NCI-H446 (cell line): ENCODE measurements around the gene NGRN.
"Not testable (repeated sequence)": the region's sequence is repeated elsewhere in the genome, so short reads cannot be mapped to it uniquely, and the experiment has no call there.

Source experiments
- DNase-seq, 2 experiments: peaks; one replicate each; lab custom pipeline; 2025; lab: John Stamatoyannopoulos, UW

NGRN gene

GRCh38 chr15:90281637-90282036 lies 16.2 kb downstream of the NGRN start:
- DNase-seq: not testable (repeated sequence)

GRCh38 chr15:90286678-90287077 lies 21.2 kb downstream of the NGRN start:
- DNase-seq: peak in 1 of 2 experiments; percentile 28

- no peak for DNase-seq
Observed at GRCh38 chr15:90287101-90287500, 21.6 kb downstream of the NGRN start.

- no peak for DNase-seq
Observed at GRCh38 chr15:90287946-90288345, 22.5 kb downstream of the NGRN start.

DNA sequence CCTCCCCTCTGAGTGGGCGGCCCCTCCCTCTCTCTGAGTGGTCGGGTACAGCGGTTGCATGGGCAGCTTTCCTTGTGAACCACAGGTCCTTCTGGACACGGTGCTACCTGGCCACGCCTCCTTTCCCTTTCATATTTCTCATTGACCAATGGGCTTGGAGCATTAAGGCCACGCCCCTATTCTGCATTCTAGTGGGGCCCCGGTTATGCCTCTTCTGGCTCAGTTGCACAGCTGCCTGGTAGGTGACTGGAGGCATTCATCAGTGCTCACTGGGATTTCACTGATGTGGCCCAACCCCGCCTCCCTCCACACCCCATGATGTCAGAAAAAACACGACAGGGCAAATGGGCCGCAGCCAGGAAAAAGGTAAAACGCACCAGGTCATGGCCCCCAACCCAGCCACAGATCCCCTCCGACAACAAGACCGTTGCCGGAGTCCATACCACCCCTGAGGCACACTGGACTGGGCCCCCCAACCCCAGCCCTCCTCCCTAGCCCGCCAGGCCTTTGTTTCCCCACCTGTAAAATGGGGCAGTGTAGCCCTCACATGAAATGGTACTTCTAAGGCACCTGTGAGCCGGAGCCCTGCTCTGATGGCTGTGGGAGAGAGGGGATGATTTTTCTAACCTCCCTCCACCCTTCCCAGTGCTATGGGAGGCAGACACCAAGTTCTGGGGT lies 26.3 kb downstream of the NGRN start:
- peak in 1 of 2 experiments; percentile 2 for DNase-seq

GRCh38 chr15:90293040-90293810 lies 27.8 kb downstream of the NGRN start:
- peak in 1 of 2 experiments; percentile 32 for DNase-seq

DNA sequence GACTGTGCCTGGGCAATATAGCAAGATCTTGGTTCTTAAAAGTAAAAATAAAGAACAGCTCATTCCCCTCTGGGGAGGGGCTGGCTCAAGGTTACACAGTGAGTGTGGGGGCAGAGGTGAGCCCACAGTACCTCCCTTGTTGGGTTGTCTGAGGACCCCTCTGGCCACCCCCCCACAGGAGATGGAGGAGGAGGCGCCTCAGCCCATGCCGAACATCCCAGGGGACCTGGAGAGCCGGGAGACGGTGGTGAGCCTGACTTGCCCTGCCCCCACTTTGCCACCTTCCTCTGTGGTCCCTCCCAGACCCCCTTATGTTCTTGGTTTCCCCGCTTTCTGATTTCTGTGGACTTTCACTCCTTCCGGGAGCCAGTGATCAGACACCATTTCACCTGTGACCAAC lies 28.7 kb downstream of the NGRN start:
- no peak for DNase-seq

DNA sequence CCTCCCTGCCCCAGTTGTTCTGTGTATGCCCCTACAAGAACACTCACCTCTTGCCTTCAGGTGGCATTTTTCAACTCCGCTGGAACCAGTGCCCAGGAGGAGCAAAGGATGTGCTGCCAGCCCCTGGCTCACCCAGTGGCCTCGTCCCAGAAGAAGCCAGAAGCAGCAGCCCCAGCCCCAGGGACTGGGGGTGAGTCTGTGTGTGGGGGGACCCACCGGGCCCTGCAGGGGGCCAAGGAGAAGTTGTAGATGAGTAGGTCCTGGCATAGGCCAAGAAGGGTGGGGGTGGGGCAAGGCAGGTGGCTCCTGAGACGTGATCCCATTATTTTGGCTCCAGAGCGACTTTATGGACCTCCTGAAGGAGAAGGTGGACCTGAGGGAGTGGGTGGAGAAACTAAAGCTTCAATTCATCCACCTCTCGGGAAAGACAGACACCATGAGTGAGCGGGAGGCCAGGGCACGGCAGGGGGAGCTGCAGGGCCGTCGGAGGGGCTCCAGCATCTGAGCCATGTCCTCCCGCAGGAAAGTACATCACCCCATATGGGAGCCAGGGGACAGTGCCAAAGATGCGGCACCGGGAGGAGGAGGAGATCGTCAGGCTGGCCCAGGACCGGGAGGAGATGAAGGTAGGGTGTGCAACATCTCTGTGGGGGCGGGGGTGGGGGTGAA lies 29.3 kb downstream of the NGRN start:
- DNase-seq: peak in 1 of 2 experiments; percentile 38

GRCh38 chr15:90295270-90295648 lies 29.8 kb downstream of the NGRN start:
- no peak for DNase-seq

GRCh38 chr15:90296316-90296884 lies 30.9 kb downstream of the NGRN start:
- DNase-seq: not testable (repeated sequence)

DNA sequence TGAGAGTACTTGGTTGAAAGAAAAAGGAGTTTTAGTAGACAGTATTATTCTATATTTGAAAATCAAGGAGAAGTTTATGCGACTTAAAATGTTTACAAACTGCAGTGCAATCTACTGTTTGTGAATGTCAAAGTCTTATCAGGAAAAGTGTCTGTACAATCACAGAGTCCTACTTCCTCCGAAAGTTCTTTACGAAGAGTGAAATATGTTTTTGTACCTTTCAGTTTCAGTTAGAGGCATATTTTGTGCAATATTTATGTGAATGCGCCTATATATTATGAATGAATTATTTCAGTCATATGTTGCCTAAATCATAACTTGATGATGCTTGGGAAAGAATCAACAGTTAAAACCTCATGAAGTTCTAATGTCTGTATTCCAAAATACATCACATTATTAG lies 31.5 kb downstream of the NGRN start:
- no peak for DNase-seq

- no peak for DNase-seq
Observed at GRCh38 chr15:90300541-90300940, 35.1 kb downstream of the NGRN start.

GRCh38 chr15:90300988-90301706 lies 35.7 kb downstream of the NGRN start:
- peak in 1 of 2 experiments; percentile 37 for DNase-seq

DNA sequence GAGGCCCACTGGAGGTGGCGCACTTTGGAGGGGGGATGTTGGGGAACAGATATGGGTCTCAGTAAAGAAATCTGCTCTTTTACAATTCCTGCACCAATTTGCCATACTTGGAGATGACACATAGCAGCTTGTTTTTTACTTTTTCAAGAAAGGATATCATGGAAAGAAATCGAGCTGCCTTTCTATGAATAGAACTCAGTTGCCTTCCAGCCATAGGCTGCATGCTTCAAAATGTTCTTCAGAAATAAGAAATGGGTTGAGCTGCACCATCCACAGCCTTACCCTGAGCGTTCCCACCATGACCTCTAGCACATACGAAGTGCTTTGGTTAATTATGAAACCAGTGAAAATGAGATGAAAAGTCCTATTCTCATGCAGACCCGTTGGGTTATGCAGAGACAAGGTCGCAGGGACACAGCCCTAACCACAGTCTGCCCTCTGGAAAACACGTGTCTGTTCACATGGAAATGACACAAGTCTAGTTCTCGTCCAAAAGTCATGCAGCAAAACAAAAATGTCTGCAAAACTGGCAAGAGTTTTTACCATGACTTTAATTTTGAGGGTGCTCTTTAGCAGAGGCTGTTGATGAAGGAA lies 36.3 kb downstream of the NGRN start:
- DNase-seq: no peak

DNA sequence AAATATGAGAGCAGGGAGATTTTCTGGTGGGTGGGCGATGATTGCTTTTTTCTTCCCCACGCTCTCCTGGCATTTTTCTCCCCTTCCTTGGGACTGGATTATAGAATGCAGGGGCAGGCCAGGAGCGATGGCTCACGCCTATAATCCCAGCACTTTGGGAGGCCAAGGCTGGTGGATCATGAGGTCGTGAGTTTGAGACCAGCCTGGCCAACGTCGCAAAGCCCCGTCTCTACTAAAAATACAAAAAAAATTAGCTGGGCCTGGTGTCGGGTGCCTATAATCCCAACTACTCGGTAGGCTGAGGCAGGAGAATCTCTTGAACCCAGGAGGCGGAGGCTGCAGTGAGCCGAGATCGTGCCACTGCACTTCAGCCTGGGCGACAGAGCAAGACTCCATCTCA lies 39.9 kb downstream of the NGRN start:
- DNase-seq: not testable (repeated sequence)

DNA sequence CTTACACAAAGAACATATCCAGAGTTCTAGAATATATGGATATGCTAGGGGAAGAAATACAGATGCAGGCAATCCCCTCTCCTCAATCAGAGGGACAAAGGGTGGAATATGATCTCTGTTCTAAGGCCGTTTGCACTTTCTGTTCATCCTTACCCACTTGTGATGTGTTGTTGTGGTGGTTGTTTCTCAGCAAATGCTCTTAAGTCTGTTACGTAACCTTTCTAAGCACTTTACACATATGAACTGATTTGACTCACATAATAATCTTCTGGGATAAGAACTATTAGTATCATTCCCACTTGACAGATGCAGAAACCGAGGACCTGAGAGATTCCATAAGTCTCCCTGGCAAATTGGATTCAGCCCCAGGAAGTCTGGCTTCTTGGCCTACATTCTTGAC lies 40.5 kb downstream of the NGRN start:
- DNase-seq: no peak

- no peak for DNase-seq
Observed at GRCh38 chr15:90306560-90306959, 41.1 kb downstream of the NGRN start.

- no peak for DNase-seq
Observed at GRCh38 chr15:90307661-90308060, 42.2 kb downstream of the NGRN start.

GRCh38 chr15:90309020-90309419 lies 43.5 kb downstream of the NGRN start:
- DNase-seq: no peak

- peak in 1 of 2 experiments; percentile 50 for DNase-seq
Observed at GRCh38 chr15:90315278-90315982, 50.0 kb downstream of the NGRN start.

- no peak for DNase-seq
Observed at GRCh38 chr15:90316139-90316538, 50.7 kb downstream of the NGRN start.
